KBM-7 (cell line): ENCODE results near the gene PPP2R3A.
A peak's percentile ranks its signal among the peaks of the same experiment; 100 is the strongest.

ENCODE experiments used
- DNase-seq: peaks from one replicate; pipeline ENCODE4 v3.0.0-alpha.2; 2015
- in situ Hi-C: fragments of 300-500 bp; cut with MboI; formaldehyde crosslinking; loops from 2 replicates; pipeline ENCODE4 v1.14.3; 2020; ENCODE audit warnings: low sequenced_read_pairs, low pct_unique_long_range_greater_than_20kb, mixed read lengths

The PPP2R3A gene

DNA sequence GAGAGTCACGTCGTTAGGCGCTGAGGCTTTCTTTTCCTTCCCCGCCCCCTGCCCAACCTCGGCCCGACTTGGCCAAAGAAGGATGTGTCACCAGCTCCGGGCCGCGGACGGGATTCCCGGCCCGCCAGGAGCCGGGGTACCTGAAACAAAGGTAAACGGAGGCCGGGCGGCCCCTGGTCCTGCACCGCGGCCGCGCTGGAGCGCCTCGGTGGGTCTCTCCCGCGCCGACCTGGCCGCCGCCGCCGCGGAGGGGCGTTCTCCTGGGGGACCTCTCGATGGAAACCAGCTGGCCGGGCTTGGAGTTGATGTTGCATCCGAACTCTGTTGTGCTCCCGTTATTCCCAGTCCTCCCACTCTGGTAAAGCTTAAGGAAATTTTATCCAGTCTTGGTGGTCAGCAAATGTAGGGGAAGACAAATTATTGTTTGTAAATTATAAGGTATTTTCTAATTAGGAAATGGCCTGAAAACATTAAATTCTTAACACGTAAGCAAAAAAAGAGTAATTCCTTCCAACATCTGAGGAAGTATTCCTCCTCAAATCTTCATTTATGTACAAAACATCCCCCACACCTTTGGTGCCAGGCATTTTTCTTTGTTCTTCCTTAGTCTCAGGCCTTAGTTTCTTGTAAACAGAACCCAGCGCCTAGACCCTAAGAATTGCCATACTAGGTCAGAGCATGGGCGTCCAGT, 888 bp downstream of the PPP2R3A start:
- in situ Hi-C loops, result no loop called here

DNA sequence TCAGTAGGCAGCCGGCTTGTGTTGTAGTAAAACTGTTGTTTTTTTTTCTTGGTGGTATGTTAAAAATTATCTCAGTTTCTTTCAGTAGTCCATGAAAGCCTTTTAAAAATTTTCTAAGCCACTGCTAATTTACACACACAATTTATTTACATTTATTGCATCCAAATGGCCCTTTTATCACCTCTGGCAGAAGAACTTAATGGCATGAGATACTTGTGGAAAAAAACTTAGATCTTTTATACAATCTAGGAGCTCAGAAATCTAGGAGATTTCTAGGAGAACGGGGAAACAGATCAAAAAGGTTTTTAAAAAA, 1.4 kb downstream of the PPP2R3A start:
- no peak for DNase-seq
- in situ Hi-C loops, result no loop called here

More for the DNA sequence above, 888 bp downstream of the PPP2R3A start:
- no peak for DNase-seq

GRCh38 chr3:135967867-135968266, 2.3 kb downstream of the PPP2R3A start:
- no peak for DNase-seq
- in situ Hi-C loops, result no loop called here

DNA sequence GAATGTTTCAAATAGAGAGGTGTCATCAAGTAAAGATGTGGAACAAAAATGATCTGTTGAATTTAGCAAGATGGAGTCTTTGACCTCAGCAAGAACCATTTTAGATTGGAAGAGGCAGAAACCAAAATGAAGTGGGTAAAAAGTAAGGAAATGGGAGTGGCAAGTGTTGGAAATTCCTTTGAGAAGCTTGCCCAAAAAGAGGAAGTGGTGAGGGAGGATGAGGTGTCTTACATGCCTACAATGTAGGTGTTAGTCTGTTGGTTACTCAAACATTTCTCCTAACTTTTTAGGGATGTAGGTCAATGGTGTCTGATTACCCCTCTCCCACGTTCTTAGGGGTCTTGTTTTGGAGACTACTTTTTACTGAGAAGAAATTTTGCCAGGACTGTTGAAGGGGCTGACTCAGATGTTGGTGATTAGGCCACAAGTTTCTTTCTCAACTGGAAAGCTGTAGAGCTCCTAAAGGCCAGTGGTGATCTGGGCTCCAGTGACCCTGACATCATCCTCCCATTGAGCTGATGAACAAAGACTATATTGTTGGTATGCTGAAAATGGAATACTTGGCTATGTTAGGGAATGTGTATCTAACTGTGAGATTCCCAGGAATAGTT, 5.1 kb downstream of the PPP2R3A start:
- peak; percentile 83 for DNase-seq
- in situ Hi-C loops, result no loop called here

- in situ Hi-C loops, result no loop called here
- no peak for DNase-seq
These were observed 8.3 kb downstream of the PPP2R3A start for GRCh38 chr3:135973841-135974240.

DNA sequence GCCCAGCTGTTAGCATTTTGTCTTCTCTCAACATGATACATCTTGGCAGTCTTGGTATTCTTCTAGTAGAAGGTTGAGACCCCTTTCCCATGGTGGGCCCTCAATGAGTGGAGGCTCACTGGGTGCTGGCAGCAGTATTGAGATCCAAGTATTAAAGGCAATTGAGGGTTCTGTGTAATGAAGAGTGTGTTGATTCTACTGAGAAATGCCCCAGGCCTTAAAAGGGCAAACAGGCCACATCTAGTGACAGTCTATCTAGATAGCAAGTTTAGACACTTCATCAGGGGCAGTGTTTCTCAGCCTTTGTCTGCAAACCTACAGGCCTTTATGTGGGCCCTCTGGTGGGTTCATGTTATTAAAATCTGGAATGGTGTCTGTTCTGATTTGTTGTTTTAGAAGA, 9.5 kb downstream of the PPP2R3A start:
- no peak for DNase-seq
- in situ Hi-C loops, result no loop called here

DNA sequence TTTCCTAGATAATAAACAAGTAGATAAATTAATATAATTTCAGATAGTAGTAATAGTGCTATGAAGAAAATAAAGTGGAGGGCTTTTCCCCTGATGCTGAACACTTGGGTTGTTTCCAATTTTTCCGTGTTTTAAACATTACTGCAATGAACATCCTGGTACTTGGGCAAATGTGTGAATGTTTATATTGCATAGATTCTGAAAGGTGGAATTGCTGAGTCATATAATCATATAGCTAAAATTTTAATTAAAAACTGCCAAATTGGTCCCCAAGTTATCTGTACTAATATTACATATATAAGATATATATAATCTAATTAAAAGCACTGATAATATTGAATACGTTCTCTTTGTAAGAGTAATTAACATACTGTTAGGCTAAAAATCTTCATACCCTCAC, 10.0 kb downstream of the PPP2R3A start:
- in situ Hi-C loops, result no loop called here
- no peak for DNase-seq

- in situ Hi-C loops, result no loop called here
- no peak for DNase-seq
These were observed 14.8 kb downstream of the PPP2R3A start for GRCh38 chr3:135980343-135980742.

DNA sequence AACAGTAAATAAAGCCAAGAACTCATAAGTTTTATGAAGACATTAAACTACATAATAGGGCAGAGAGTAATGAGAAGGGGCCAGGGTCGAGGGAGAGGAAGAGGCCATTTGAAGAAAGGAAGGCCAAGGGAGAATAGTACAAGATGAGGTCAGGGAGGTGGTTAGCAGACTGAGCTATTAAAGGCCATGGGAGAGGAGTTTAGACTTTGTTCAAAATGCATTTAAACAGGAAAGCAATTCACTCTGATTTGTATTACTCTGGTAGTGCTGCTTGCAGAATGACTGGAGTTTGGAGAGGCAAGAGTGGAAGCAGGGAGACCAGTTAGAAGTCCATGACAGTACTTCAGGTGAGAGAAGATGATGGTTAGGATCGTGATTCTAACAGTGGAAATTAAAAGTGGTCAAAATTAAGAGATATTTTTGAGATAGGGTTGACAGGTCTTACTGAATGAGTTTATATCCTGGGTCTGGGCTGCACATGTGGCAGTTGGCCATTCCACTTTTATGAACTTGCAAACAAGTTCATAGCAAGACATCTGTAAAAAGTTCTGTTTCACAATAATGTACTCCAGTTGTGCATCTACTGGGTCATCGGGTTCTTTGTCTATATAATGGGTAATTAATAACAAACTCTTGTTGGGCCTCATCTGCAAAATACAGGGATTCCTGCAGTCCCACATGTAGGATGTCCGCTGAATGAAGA, 16.3 kb downstream of the PPP2R3A start:
- in situ Hi-C loops, result no loop called here
- DNase-seq, result no peak

GRCh38 chr3:135982404-135982761, 16.9 kb downstream of the PPP2R3A start:
- in situ Hi-C loops, result no loop called here
- DNase-seq, result no peak

GRCh38 chr3:135982922-135983581, 17.5 kb downstream of the PPP2R3A start:
- no peak for DNase-seq
- in situ Hi-C loops, result no loop called here

GRCh38 chr3:135987661-135988060, 22.1 kb downstream of the PPP2R3A start:
- DNase-seq, result no peak
- in situ Hi-C loops, result no loop called here

DNA sequence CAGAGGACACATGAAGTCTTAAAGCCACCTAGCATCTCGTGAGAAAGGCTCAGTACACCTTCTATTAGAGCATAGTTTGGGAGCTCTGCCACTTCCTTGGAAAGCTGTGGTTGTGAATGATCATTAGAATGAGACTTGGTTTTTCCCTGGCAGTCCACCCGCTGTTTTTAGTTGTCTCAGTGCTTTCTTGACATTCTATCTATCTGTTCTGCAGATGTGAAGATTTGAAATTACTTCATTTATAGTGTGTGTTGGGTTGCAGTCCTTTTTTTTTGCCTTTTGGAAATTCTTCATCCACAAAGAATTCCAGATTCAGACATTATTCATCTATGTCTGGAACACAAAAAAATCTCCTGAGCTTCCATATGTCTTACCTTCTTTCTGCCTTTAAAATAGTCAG, 23.7 kb downstream of the PPP2R3A start:
- DNase-seq, result no peak
- in situ Hi-C loops, result no loop called here

- in situ Hi-C loops, result no loop called here
These were observed 25.4 kb downstream of the PPP2R3A start for GRCh38 chr3:135990903-135991302.

DNA sequence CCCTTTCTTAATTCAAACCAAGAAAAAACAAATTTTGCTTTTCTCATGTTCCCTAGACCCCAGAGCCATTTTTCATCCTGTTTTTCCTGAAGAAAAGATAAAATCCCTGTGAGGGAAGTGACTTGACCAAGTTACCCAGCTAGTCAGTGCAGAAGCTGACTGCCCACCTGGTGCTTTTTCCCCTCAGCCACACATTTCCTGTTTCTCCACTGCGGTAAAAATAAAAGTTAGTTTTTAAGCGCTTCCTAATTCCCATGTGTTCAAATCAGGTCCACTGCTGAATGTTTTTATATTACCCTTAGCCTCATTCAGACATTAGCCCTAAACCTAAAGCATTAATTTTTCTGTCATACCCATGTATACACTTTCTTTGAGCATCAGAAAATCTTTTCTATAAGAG, 26.1 kb downstream of the PPP2R3A start:
- DNase-seq, result peak; percentile 28
- in situ Hi-C loops, result no loop called here

More at GRCh38 chr3:135990903-135991302, 25.4 kb downstream of the PPP2R3A start:
- DNase-seq, result no peak

- DNase-seq, result no peak
- in situ Hi-C loops, result no loop called here
These were observed 26.5 kb downstream of the PPP2R3A start for GRCh38 chr3:135992072-135992471.

- no peak for DNase-seq
- in situ Hi-C loops, result no loop called here
These were observed 29.3 kb downstream of the PPP2R3A start for GRCh38 chr3:135994708-135995337.

GRCh38 chr3:135995766-135996165, 30.2 kb downstream of the PPP2R3A start:
- in situ Hi-C loops, result no loop called here
- DNase-seq, result no peak

GRCh38 chr3:135997554-135998320, 32.2 kb downstream of the PPP2R3A start:
- no peak for DNase-seq
- in situ Hi-C loops, result no loop called here
